Measurements from ENCODE around the gene ZNF653.

ZNF653 gene

GRCh38 chr19:11535792-11536595 lies 30.4 kb upstream of the ZNF653 start:
- peak; percentile 82 for DNase-seq (ENCODE audit: low read depth)
- H3K4me3 ChIP-seq (ENCODE audit: low read length) = peak overlapping the region; percentile 18
- peak; percentile 54 for TF ChIP-seq CTCF (IDR thresholded peaks at IDR 0.05; ENCODE audit: insufficient read depth, low read depth, low read length, missing control alignments)

GRCh38 chr19:11534948-11535347 lies 29.3 kb upstream of the ZNF653 start:
- no peak for DNase-seq (ENCODE audit: low read depth)
- TF ChIP-seq CTCF (IDR thresholded peaks at IDR 0.05; ENCODE audit: insufficient read depth, low read depth, low read length, missing control alignments) = no peak
- no peak overlapping the region for H3K4me3 ChIP-seq (ENCODE audit: low read length)

GRCh38 chr19:11534538-11534937 lies 28.9 kb upstream of the ZNF653 start:
- DNase-seq (ENCODE audit: low read depth) = no peak
- no peak overlapping the region for H3K4me3 ChIP-seq (ENCODE audit: low read length)
- no peak for TF ChIP-seq CTCF (IDR thresholded peaks at IDR 0.05; ENCODE audit: insufficient read depth, low read depth, low read length, missing control alignments)

- TF ChIP-seq CTCF (IDR thresholded peaks at IDR 0.05; ENCODE audit: insufficient read depth, low read depth, low read length, missing control alignments) = peak; percentile 50
- H3K4me3 ChIP-seq (ENCODE audit: low read length) = no peak overlapping the region
- DNase-seq (ENCODE audit: low read depth) = peak; percentile 93
Observed at GRCh38 chr19:11530432-11530831, 24.8 kb upstream of the ZNF653 start.

GRCh38 chr19:11528551-11529341 lies 23.1 kb upstream of the ZNF653 start, which contains the start of gene ECSIT:
Gene ECSIT, minus strand, starts transcription at chr19:11529134. Its CDS starts 9,964 bp downstream, at chr19:11519170.
- TF ChIP-seq CTCF (IDR thresholded peaks at IDR 0.05; ENCODE audit: insufficient read depth, low read depth, low read length, missing control alignments) = no peak
- peak within 1 kb of the TSS; percentile 91 for H3K4me3 ChIP-seq (ENCODE audit: low read length)
- peak; percentile 99 for DNase-seq (ENCODE audit: low read depth)

- H3K4me3 ChIP-seq (ENCODE audit: low read length) = no peak overlapping the region
- peak; percentile 50 for DNase-seq (ENCODE audit: low read depth)
- no peak for TF ChIP-seq CTCF (IDR thresholded peaks at IDR 0.05; ENCODE audit: insufficient read depth, low read depth, low read length, missing control alignments)
Observed at GRCh38 chr19:11519138-11519537, 13.5 kb upstream of the ZNF653 start.
